CD4-positive, alpha-beta T cell treated with Interleukin-15 for 1 hour (primary cell): ENCODE results near the gene ARHGAP26.

Source experiments
- DNase-seq: peaks from one replicate; pipeline ENCODE4 v3.0.0-alpha.2; 2020

ARHGAP26 gene

DNA sequence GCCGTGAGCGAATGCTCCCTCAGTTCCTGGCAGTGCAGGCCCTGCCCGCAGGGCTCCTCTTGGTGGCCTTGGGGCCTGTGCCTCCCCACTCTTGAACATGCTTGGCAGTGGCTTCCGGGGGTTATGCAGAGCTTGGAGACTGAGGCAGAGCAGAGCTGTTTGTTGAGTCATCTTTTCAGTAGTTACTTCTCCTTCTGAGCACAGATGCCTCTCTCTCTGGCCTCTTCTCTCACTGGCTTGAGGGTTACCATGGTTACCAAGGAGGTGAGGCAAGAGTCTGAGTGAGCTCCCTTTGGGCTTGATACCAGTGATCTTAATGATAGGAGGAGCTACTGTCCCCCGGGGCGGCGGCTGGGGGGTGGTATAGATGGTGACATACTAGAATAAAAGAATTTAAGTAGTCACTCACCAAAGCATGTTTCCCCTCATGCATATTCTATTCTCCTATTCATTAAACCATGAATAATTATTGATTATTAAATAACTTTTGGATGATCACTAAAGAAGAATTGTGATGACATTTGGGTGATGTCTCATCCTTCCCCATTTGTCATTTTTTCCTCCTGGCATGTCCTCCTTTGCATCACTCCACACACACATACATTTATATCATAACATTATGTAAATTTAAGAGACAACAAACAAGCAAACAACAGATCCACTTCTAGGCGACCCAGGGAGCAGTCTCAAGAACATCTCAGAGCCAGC is 111.1 kb downstream of the ARHGAP26 start:
- DNase-seq: peak; percentile 74

DNA sequence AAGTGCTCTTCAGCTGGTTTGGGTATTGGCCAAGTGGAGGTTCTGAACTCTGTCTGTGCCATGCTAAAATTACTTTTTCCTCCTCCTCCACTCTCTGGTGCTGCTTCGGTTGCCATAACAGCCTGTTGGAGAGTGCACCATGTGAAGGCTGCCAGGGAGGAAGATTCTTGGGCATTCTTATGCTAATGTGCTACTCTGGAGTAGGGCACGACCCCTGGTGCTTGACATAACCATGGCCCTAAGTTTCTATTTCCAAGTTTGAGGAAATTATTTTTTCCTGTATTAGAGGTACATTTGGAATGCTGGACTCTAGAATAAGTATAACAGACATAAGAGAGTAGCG is 111.6 kb downstream of the ARHGAP26 start:
- no peak for DNase-seq

DNA sequence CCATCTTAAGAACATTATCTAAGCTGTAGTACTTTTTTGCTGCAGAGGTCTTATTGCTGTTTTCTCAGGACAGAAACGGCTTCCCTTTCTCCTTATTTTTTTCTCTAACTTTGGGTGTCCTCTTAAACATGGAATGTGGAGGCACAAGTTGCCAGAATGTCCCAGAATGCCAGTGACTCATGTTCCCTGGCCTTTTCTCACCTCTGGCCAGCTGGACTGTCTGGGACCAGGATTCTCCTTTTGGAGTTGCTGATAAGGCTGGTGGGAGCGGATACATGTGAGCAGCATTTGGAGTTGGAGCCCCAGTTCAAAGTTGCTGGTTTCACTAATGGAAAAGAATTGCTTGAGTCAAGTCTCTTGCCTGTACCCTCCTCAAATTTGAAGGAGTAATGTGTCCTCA is 112.8 kb downstream of the ARHGAP26 start:
- DNase-seq: no peak

DNA sequence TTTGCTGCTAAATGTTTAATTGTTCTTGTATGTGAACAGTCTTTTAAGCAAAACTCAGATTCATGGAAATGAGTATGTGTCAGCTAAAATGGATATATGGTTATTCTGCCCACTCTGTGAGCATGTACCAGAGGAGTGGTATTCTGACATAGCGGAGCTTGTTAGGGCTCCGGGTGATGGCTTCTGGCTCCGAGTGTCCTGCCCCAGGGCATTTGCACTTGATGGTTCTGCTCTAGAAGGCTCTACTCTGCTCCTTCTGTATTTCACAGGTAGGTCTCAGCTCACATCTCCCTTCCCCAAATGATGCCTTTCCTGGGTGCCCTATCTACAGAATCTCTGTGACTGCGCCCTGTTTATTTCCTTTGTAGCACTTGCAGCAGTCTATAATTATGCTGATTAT is 113.3 kb downstream of the ARHGAP26 start:
- no peak for DNase-seq

DNA sequence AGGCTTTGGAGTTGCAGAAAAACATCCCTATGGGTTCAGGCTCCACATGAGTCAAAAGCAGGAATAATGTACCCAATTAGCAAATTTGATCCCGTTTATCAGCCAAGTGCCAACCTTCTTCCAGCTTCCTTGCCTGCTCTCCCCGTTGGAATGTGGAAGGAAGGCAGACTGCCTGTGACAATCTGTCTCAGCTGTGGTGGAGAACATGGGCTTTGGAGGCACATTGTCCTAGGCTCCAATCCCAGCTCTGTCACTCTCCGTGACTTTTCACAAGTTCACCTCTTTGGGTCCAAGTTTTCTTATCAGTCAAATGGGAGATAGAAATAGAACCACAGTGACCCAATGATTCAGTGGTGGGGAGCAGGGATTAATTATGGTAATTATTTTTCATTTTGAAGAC is 113.9 kb downstream of the ARHGAP26 start:
- no peak for DNase-seq

DNA sequence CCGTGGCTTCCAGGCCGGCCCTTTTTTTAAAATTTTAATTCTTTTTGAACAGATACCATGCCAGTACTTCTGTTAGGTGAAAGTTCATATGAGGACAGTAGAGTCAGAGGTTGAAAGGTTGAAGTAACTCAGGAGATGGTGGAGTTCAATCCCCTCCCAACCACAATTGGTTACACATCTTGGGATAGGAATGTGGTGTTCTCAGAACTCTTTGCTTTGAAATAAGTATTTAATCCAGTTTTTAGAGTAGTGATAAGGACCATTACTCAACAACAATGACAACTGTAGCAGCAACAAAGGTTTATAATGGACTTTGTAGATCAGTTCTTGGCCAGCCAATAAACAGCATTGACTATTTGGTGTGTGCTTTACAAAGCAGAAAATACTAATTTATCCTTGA is 116.0 kb downstream of the ARHGAP26 start:
- DNase-seq: no peak

DNA sequence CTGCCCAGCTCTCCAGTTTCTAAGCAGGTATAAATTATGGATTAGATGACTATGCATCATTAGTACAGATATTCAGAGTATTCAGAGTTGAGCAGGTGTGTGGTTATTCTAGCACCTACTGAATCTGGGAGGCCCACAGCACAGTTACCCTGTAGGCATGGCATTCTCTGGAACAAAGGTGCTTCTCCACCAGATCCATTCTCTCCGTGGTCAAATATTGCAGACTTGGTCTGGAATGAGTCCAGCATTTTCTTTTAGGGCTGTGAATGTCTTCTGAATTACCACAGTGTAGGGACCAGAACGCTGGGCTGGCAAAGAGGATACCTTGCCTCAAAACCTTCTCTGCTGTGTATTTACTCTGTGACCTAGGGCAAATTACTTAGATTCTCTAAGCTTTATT is 116.8 kb downstream of the ARHGAP26 start:
- no peak for DNase-seq

DNA sequence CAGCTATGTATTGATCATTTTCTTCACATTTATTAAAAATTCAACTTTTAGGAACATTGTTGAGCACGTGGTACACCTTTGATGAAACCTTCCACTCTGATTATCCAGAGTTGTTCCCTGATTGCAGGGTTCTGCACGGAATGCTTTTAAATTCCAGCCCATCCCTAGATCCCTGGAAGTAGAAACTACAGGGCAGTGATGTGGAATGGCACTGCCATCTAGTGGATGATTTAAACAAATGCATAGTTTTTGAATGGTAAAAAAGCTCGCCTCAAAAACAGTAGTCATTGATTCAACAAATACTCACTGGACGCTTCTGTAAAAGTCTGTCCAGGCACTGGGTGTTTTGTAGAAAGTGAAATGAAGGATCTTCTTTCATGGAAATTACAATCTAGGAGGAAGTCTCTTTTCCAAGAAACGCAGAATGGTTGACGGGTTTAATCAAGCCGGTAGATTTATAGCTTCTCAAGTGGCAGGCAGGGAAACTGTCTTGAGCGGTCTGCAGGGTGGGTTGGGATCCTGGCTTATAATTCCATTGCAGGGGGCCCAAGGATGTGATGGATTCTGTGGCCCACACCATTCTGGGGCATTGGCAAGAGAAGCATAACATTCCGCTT is 118.4 kb downstream of the ARHGAP26 start:
- DNase-seq: no peak

DNA sequence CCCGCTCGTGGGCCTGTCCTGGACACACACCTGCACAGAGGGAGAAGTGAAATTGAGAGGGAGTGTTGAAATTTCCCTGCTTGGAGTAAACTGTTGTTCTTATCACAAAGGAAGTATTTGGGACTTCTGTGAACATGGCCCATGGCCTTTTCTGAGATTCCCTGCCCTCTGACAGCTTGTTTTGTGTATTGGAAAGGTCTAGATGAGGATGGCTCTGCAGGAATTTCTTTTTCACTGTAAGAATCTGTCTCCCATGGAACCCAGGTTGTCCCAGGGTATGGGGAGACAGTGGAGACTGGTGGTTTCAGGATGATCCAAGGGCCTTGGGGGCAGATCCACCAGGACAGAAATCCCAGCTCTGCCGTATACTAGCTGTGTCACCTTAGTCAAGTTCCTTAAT is 121.8 kb downstream of the ARHGAP26 start:
- DNase-seq: no peak

DNA sequence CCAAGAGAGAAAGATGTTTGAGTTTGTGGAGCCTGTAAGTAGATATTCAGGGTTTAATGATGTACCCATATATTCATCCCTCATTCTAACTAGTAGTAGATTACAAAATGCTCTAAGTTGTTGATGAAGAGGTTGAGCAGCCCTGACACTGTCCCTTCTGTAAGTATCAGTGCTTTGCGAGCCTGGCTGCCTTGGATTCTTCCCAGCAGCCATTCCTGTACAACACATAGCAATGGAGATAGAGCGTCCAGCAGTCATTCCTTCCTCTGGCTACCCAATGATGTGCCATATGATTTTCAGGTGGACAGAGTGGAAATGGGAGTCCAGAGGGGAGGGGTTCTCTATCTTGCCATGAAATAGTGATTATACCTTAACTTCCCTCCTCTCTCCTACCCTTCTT is 124.1 kb downstream of the ARHGAP26 start:
- DNase-seq: no peak

DNA sequence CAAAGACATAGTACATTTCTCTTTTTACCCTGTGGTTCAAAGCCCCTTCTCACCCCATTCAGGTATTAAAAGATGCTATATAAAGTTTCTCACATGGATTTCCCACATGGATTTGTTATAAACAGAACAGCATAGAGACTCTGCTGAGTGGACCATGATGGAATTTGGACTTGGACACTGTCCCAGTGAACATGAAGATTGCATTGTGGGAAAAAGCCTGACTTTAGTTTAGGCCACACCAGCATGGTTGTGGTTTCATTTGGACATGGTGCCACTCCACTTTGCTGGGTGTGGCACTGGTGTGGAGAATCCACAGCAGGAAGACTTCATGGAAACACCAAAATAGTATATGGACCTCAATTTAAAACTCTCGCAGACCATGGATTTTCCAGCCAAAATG is 124.6 kb downstream of the ARHGAP26 start:
- DNase-seq: no peak

DNA sequence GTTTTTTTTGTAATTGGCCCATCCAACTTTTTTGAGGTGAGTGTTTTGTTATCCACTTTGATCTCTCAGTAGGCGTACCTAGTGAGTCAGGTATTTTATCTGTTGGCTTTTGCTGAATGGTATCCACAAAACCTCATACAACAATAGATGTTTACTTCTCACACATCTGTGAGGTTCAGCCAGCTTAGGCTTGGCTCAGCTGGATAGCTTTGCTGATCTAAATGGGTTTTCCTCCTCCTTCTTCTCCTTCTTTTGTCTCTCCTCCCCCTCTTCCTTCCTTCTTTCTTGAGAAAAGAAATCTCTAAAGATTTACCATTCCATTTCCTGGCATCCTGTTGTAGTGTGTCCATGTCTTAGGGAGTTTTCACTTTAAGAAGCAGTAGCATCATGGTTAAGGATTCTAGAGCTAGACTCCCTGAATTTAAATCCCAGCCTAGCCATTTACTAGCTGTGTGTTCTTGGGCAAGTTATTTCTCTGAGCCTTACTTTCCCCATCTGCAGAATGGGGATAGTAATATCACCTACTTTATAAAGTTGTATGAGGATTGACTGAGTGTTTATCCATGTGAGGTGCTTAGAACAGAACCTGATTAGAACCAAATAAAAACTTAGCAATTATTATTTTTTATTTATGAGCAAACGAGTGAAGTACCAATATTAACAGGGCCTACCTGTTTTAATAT is 126.3 kb downstream of the ARHGAP26 start:
- no peak for DNase-seq

DNA sequence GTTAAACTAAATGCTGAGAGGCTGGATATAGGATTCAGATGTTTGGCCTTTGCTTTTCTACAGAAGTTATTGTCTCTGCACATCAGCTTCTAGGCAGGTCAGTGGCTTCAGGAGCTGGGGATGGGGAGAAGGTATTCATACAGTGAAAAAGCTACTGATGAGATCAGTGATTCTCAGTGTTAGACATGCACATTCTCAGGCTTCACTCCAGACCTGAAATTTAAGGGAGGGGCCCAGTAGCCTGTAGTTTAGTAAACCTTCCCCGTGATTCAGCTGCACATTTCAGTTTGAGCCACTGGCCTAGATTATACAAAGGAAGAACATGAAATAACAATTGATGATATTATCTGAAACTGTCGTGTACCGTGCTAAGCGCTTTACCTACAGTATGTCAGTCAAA is 127.2 kb downstream of the ARHGAP26 start:
- DNase-seq: no peak

DNA sequence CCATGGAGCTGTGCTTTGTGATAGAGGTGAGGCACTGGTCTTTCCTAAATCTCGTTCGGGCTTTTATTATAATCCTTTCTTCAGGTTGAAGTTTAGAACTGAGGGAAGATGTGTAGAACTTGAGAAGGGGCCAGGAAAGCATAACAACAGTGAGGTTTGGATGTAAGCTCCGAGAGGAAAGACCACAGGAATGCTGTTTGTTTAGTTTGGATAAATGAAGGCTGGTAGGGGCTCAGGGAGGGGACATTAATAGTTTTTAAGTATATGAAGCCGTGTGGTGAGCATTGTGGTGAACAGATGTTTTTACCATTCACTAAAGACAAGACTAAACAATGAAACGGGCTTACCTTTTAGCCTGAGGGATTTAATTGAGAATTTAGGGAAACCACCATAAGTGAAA is 130.8 kb downstream of the ARHGAP26 start:
- DNase-seq: no peak

DNA sequence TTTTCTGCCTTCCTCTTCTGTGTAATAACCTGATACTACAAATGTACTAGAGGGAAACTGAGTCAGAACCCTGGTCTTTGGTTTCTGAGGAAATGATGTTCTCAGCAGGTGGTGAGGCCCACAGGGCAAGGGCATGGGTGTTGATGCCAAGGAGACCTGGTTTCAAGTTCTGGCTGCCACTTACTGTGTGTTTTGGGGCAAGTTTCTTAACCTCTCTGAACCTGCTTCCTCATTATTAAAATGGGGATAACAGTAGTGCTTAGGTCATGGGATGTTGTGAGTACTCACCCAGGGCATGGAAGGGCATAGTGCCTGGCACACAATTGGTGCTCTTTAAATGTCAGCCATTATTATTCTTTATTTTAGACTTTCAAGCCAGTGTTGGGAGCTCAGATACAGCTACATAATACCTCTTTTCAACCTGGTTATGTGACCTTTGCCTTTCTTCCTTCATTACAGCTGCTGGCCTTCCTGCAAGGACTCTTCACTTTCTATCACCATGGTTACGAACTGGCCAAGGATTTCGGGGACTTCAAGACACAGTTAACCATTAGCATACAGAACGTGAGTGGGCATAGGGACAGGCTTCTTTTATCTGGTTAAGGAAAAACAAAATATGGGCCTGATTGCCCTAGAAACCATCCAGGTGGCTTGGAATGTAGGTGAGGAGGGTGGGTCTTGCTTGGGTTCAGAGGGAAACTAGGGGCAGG is 131.5 kb downstream of the ARHGAP26 start:
- DNase-seq: no peak

DNA sequence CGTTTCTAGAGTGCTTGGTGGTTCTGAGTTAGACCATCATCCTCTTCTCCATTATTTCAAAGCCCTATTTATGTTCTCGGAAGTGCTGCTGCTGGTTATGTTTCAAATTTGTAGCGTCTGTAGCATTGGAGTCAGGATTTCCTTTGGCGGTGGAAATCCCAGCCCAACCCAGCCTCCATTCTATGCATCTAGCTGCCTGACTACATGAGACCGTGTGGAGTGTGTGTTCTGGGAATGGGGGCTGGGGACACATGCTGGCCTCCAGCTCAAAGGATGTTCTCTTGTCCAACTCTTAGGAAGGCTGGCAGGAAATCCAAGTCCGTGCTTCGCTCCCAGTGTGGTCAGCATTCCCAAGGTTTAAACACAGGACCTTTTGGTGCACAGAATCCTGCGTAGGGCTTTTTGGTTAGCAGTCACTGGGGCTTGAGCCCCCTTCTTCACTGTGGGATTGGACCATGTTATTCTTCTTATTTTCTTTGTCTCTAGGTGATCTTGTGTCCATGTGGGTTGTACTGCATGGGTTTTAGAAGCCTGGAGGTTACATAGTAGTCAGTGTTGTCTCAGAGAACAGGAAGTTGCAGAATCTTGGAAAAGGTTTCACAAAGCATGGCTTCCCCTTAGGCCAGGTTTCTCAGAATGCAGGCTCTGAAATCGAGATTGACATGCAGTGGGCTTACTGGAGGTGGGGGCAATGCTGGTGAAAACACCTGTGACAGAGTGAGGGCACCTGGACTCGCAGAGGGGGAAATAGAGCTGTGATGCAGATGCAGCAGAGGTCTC is 132.2 kb downstream of the ARHGAP26 start:
- DNase-seq: no peak

DNA sequence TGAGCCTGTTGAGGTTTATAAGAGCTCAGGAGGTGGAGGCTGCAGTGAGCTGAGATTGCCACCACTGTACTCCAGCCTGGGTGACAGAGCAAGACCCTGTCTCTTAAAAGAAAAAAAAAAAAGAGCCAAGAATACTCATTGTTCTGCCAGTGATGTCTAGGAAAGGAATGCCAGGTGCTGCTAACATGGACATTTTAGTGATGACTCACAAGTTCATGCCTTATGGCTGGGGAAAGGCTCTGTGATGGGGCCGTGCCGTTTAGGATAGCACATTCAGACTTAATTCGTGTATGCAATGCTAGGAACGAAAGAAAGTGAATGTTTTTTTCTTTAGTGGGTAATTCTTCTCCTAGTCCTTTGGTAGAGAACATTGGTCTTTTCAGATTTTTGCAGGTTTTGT is 134.2 kb downstream of the ARHGAP26 start:
- no peak for DNase-seq

DNA sequence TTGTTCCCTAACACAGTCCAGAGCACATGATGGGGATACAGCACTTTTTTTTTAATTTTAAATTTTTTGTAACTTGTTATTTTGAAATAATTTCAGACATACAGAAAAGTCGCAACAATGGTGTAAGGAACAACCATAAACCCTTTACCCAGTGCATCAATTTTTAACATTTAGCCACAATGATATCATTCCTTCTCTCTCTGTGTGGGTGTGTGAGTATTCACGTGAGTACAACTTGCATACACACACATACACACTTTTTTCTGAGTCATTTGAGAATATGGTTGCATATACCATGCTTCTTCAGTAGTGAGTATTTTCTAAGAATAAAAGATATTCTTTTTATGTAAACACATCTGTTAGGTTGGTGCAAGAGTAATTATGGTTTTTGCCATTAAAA is 135.2 kb downstream of the ARHGAP26 start:
- no peak for DNase-seq

DNA sequence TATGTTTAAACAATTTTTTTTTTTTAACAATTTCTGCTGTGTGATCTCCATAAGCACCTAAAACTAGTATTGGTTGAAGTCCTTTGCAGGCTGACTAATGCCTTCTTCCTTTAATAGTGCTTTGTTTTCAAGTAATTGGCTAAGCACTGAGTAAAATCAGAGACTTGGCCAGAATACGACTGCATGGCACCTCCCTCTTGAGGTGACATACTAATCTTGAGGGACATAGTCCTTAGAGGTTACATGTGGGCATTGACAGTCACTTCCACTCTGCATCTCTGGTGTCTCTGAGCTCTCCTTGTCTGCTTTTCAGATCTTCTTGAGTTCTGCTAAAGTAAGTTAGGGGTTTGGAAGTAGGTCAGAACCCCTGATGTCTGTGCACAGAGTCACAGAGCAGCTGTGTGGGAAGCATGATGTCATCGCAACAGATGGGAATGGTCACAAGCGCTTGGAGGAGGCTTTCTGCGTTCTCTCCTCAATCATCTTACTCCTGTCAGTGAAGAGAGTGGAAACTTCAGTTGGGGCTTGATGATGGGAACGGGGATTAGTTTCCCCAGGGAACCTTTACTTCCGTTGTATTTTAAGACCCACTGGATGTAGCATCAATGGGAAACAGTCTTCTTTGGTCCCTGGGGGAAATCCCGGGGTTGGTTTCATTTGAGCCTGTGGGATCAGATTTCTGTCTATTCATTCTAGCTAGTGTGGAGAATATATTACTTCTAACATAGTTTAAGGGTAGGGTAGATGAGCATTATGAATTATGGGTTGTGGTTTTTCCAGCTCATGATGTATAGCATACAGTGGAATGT is 136.9 kb downstream of the ARHGAP26 start:
- DNase-seq: no peak

DNA sequence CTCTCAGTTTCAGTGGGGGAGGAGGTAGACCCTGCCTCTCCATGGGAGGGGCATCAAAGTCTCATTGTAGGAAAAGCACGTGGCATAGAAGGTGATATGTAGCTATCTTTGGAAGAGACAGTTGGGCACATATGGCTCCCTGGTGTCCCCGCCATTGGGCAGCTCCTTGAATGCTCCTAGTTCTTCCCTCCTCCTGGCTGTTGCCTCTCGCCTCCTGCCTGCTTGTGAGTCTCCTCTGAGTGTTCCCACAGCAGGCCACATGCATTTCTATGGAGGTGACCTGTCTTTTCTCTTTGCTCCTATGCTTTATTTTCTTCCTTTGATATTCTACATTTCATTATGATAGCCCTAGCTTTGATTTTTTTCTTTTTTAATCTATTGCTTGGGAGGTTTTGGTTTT is 138.5 kb downstream of the ARHGAP26 start:
- no peak for DNase-seq

DNA sequence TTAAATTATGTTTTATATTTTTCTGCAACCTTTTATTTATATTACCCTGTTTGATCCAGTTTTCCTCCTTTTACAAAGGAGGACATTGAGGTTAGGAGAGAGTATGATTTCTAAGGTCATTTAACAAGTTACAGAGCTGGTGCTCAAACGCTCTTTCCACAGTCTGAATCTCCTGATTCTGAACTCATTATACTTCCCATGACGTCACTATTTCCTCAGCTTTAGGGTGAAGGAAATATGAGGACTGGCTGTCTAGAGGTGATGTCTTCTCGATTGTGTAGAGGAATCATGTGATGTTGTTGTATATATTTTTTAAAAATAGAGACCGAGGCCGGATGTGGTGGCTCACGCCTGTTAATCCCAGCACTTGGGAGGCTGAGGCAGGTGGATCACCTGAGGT is 140.0 kb downstream of the ARHGAP26 start:
- DNase-seq: no peak

DNA sequence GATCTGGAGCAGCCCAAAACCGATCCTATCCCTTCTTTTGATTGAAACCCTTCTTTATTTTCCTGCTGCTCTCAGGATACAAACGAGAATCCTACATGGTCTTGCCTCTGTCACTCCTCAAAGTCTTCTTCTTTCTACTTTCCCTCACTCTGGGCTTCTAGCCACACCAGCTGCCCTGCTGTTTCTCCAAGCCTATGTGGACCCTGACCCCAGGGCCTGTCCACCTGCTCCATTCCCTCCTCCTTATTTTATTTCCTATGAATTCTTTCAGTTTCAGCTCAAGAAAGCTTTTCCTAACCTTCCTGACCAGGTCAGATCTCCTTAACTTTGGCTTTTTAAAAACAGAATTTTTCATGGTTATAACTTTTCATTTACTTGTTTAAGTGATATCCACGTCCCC is 141.0 kb downstream of the ARHGAP26 start:
- DNase-seq: no peak
